ENCODE results near the gene BCL2L2. TPM values are rescaled to one million over a fixed set of nuclear protein-coding genes. Genes with fewer than 3 reads are reported as not detected.

BCL2L2 gene
- total RNA-seq, 1 experiment from 2014 or later = 20.3 TPM

DNA sequence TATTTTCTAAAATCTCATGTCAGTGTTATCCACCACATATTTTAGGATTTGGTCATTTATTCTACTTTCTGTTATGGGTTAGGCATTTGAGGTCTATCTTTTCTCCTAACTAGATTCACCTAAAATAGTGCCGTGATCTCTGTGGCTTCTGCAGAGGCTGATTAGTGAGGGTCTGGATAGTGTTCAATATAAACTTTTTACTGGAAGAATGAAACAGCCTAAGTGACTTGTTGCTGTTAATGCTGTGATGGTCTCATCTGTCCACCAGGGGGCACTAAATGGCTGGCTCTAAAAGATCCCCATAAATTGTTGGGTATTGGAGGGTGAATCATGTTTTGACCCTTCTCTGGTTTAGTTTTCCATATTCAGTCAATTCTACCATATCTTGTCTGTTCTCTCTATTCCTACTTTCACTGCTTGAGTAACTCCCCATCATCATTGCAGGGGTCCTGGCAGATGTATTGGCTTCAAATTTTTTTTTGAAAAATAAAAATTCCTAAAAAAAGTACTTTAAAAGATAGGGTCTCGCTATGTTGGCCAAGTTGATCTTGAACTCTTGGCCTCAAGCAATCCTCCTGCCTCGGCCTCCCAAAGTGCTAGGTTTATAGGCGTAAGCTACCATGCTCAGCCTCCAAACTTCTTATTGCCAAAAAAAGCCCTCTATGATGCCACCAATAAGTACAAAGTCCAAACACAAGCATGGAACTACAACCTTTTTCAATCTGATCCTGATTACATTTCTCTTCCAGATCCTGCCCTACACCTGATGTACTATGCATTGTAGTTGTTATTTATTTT lies 21.5 kb downstream of the BCL2L2 start:
- Histone ChIP-seq H3K79me2 (ENCODE audit: low read depth) (peaks cover 10% of the 10 kb centered on the region; the same call in 1 of the 2 replicates), H3K4me2 (no peak overlapping the region), H3K9me2 (ENCODE audit: insufficient read depth) (no peaks in the 10 kb centered on the region), H2AFZ (no peak overlapping the region), H3K4me1 (replicated peaks; ENCODE audit: insufficient read depth) (peaks cover 3% of the 10 kb centered on the region; the same call in 1 of the 2 replicates), H3F3A (ENCODE audit: insufficient read depth, low read depth) (peaks cover 24% of the 10 kb centered on the region; the same call in 1 of the 2 replicates), H3K27me3 (ENCODE audit: insufficient read depth, low read depth) (0 out of 2 replicates have a peak, but pooled peaks cover 8% of the 10 kb centered on the region), H3K27ac (no peak overlapping the region), H3K4me3 (no peak overlapping the region), H3K9me3 (ENCODE audit: insufficient read depth, low read depth) (no peaks in the 10 kb centered on the region), H3K36me3 (ENCODE audit: low read depth) (peaks cover 12% of the 10 kb centered on the region; the same call in 1 of the 2 replicates), H4K20me1 (ENCODE audit: insufficient read depth) (no peaks in the 10 kb centered on the region)
- TF ChIP-seq CTCF (conservative IDR thresholded peaks at IDR 0.05) (peak; percentile 77), EZH2 (IDR thresholded peaks at IDR 0.05; ENCODE audit: low read depth) (no peak)
- no TSS peak for BruUV-seq (replicated peaks)
- DNase-seq = peak; percentile 35 to 36
- ChIA-PET POLR2A (ENCODE audit: unreplicated experiment) (interaction anchor here (0.7 kb wide), 1 partner anchor 8 kb away, joined by 3 read pairs; no protein-coding TSS in a partner anchor), CTCF (interaction anchor here (0.6 kb wide), 3 partner anchors 58 to 160 kb away, joined by 3 to 9 read pairs (median 5); no protein-coding TSS in a partner anchor)
- intact Hi-C loops (cut with micrococcal nuclease; ENCODE audit: unreplicated experiment) = loop anchor here (1.0 to 5.0 kb wide), 2 partner anchors 52 to 229 kb away; partner anchors contain the start of gene THTPA

- peaks cover 45% of the 10 kb centered on the region for H3K27me3 ChIP-seq (ENCODE audit: insufficient read depth, low read depth)
- POLR2A ChIA-PET (ENCODE audit: unreplicated experiment) = no interaction called here
- H3K27ac ChIP-seq = no peak overlapping the region
Observed at GRCh38 chr14:23335623-23336022, 29.0 kb downstream of the BCL2L2 start.

More at GRCh38 chr14:23335623-23336022, 29.0 kb downstream of the BCL2L2 start:
- DNase-seq = no peak
- no peaks in the 10 kb centered on the region for H3K36me3 ChIP-seq (ENCODE audit: low read depth)
- H3K9me3 ChIP-seq (ENCODE audit: insufficient read depth, low read depth) = no peaks in the 10 kb centered on the region
- TF ChIP-seq CTCF (conservative IDR thresholded peaks at IDR 0.05) (no peak), EZH2 (IDR thresholded peaks at IDR 0.05; ENCODE audit: low read depth) (no peak)
- H3K9me2 ChIP-seq (ENCODE audit: insufficient read depth) = no peaks in the 10 kb centered on the region
- H3F3A ChIP-seq (ENCODE audit: insufficient read depth, low read depth) = no peaks in the 10 kb centered on the region
- CTCF ChIA-PET = interaction anchor here (0.7 kb wide), 1 partner anchor 9 kb away, joined by 9 read pairs; no protein-coding TSS in a partner anchor
- H3K4me1 ChIP-seq (replicated peaks; ENCODE audit: insufficient read depth) = no peaks in the 10 kb centered on the region
- no peak overlapping the region for H3K4me2 ChIP-seq
- no peak overlapping the region for H2AFZ ChIP-seq
- no peaks in the 10 kb centered on the region for H3K79me2 ChIP-seq (ENCODE audit: low read depth)
- no peak overlapping the region for H3K4me3 ChIP-seq
- BruUV-seq (replicated peaks) = no TSS peak
- intact Hi-C loops (cut with micrococcal nuclease; ENCODE audit: unreplicated experiment) = no loop called here
- no peaks in the 10 kb centered on the region for H4K20me1 ChIP-seq (ENCODE audit: insufficient read depth)

Data from PC-9 (cell line).